Adrenal gland (tissue), 5 donors: ENCODE results near the gene MAGI2.

Experiments
- POLR2A ChIP-seq, 2 donors: fragments of 450-650 bp; IDR thresholded peaks; one replicate each; pipeline ENCODE4 v1.6.1; 2017; ENCODE audit warnings: antibody characterized with exemption in 2 of 2, mild to moderate bottlenecking in 2 of 2, moderate library complexity in 1 of 2
- TF ChIP-seq, protein P1 (sequence below), 6 experiments: fragments of 450-650 bp in 4 of 6; fragments of 200-600 bp in 2 of 6; sonication (generic) in 1 of 6; IDR thresholded peaks; 1 replicate in 5 of 6; 2 replicates in 1 of 6; pipeline versions ENCODE4 v1.5.1 to v1.8.0; 2016 to 2021; ENCODE audit warnings: antibody characterized with exemption in 6 of 6, mild to moderate bottlenecking in 2 of 6, moderate library complexity in 1 of 6
- donor health status: DM: no; HTN: no; CAD: no.

DNA sequence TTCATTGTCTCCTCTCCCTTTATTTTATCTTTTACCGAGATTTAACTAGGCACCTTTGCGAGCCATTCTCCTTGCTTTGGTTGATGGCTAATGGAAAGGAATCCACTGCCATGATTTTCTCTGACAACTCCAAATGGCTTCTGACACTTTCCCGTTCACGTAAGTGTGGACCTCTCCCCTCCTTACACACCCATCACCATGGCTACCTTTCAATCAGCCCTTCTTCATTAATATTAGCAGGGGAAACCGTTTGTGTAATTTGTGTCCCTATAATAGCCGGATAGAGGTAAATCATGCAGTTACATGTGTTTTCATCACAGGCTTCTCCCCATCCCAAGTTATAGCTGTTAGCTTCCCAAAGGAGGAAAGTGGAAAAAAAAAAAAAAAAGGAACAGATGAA is 767.3 kb downstream of the MAGI2 start:
- TF ChIP-seq, protein P1, sequence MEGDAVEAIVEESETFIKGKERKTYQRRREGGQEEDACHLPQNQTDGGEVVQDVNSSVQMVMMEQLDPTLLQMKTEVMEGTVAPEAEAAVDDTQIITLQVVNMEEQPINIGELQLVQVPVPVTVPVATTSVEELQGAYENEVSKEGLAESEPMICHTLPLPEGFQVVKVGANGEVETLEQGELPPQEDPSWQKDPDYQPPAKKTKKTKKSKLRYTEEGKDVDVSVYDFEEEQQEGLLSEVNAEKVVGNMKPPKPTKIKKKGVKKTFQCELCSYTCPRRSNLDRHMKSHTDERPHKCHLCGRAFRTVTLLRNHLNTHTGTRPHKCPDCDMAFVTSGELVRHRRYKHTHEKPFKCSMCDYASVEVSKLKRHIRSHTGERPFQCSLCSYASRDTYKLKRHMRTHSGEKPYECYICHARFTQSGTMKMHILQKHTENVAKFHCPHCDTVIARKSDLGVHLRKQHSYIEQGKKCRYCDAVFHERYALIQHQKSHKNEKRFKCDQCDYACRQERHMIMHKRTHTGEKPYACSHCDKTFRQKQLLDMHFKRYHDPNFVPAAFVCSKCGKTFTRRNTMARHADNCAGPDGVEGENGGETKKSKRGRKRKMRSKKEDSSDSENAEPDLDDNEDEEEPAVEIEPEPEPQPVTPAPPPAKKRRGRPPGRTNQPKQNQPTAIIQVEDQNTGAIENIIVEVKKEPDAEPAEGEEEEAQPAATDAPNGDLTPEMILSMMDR (IDR thresholded peaks at IDR 0.05) = no peak
- TF ChIP-seq POLR2A (IDR thresholded peaks at IDR 0.05) = no peak
